IMR-90 (cell line): Measurements from ENCODE around the gene MARK2. TPM values are rescaled to one million over a fixed set of nuclear protein-coding genes. Genes with fewer than 3 reads are reported as not detected.

Experiments
- ATAC-seq: fragments of 200-7000 bp; cut with Tn5 transposase; 2 replicates; pipeline ENCODE4 v1.9.1; 2020; ENCODE audit warnings: low read depth, mild to moderate bottlenecking, moderate library complexity
- BruUV-seq: library from RNA; stranded (reverse); fragments of 400-500 nt; replicated peaks from 2 replicates; lab custom pipeline; 2021; lab: Mats Ljungman, UMichigan
- CTCF ChIA-PET: fragments of 300-600 bp; formaldehyde crosslinking; extraction: SDS; loops from one replicate; lab custom pipeline; 2021; ENCODE audit warnings: antibody characterized with exemption; lab: Yijun Ruan, JAX
- POLR2A ChIA-PET: fragments of 300-600 bp; sonication (Branson Sonifier 250); formaldehyde crosslinking; loops from one replicate; lab custom pipeline; 2022; ENCODE audit warnings: antibody characterized with exemption; ENCODE audit not compliant: unreplicated experiment; lab: Charles Lee
- DNase-seq: peaks from one replicate; pipeline ENCODE4 v3.0.0; 2013
- H2AFZ ChIP-seq: replicated peaks from 2 replicates; pipeline ENCODE3; 2013; ENCODE audit warnings: low read length, mild to moderate bottlenecking; ENCODE audit not compliant: poor library complexity
- H2AK5ac ChIP-seq: 2 replicates; pipeline ENCODE4 v1.6.1; 2013; ENCODE audit warnings: low read depth, low read length, inconsistent platforms
- H2AK9ac ChIP-seq: replicated peaks from 2 replicates; pipeline ENCODE3; 2013; ENCODE audit warnings: mild to moderate bottlenecking, low read depth, low read length, moderate library complexity; ENCODE audit not compliant: poor library complexity
- H2BK120ac ChIP-seq: 2 replicates; pipeline ENCODE4 v1.6.1; 2013; ENCODE audit warnings: low read depth, low read length, inconsistent platforms
- H2BK15ac ChIP-seq: 3 replicates; pipeline ENCODE4 v1.6.1; 2013; ENCODE audit warnings: low read depth, low read length, inconsistent platforms
- H2BK20ac ChIP-seq: 2 replicates; pipeline ENCODE4 v1.6.1; 2013; ENCODE audit warnings: low read depth, mild to moderate bottlenecking, inconsistent platforms, low read length, moderate library complexity
- H2BK5ac ChIP-seq: 2 replicates; pipeline ENCODE4 v1.6.1; 2013; ENCODE audit warnings: mild to moderate bottlenecking, low read depth, low read length, inconsistent platforms; ENCODE audit not compliant: poor library complexity, severe bottlenecking
- H3K14ac ChIP-seq: replicated peaks from 2 replicates; pipeline ENCODE4 v1.6.1; 2013; ENCODE audit warnings: low read depth, low read length, inconsistent platforms
- H3K18ac ChIP-seq: 2 replicates; pipeline ENCODE4 v1.6.1; 2013; ENCODE audit warnings: low read depth, low read length, control low read depth
- H3K23ac ChIP-seq: 2 replicates; pipeline ENCODE4 v1.6.1; 2013; ENCODE audit warnings: low read depth, low read length, inconsistent platforms
- H3K27ac ChIP-seq: 2 replicates; pipeline ENCODE4 v1.5.1; 2013; ENCODE audit warnings: mild to moderate bottlenecking, control low read depth, low read length; ENCODE audit not compliant: insufficient read depth
- H3K27me3 ChIP-seq: 2 replicates; pipeline ENCODE4 v1.6.1; 2013; ENCODE audit warnings: low read length; ENCODE audit not compliant: control insufficient read depth, insufficient read depth
- H3K36me3 ChIP-seq: 2 replicates; pipeline ENCODE4 v1.6.1; 2013; ENCODE audit warnings: low read length, mixed read lengths; ENCODE audit not compliant: control insufficient read depth, insufficient read depth
- H3K4ac ChIP-seq: 2 replicates; pipeline ENCODE4 v1.6.1; 2013; ENCODE audit warnings: low read depth, low read length, inconsistent platforms
- H3K4me1 ChIP-seq: 2 replicates; pipeline ENCODE4 v1.6.1; 2013; ENCODE audit warnings: low read length, mixed read lengths; ENCODE audit not compliant: control insufficient read depth, insufficient read depth
- H3K4me2 ChIP-seq: 2 replicates; pipeline ENCODE4 v1.6.1; 2013; ENCODE audit warnings: low read depth, mild to moderate bottlenecking, control low read depth, low read length, moderate library complexity
- H3K4me3 ChIP-seq: 2 replicates; pipeline ENCODE4 v1.5.1; 2013; ENCODE audit warnings: low read depth, mild to moderate bottlenecking, control low read depth, low read length, moderate library complexity; ENCODE audit not compliant: insufficient read depth
- H3K56ac ChIP-seq: 2 replicates; pipeline ENCODE4 v1.6.1; 2013; ENCODE audit warnings: low read length, inconsistent platforms; ENCODE audit not compliant: insufficient read depth; ENCODE audit errors: extremely low read depth
- H3K79me1 ChIP-seq, 2 experiments: 2 replicates each; pipeline ENCODE4 v1.6.1; 2013; ENCODE audit warnings: low read length in 2 of 2, inconsistent platforms in 1 of 2, low read depth in 1 of 2
- H3K9ac ChIP-seq: 2 replicates; pipeline ENCODE4 v1.6.1; 2013; ENCODE audit warnings: low read depth, low read length, control low read depth
- H3K9me1 ChIP-seq: 2 replicates; pipeline ENCODE4 v1.6.1; 2013; ENCODE audit warnings: low read length, inconsistent platforms; ENCODE audit not compliant: insufficient read depth
- H3K9me3 ChIP-seq: 2 replicates; pipeline ENCODE4 v1.6.1; 2013; ENCODE audit warnings: low read length; ENCODE audit not compliant: control insufficient read depth, insufficient read depth
- H4K20me1 ChIP-seq: 2 replicates; pipeline ENCODE4 v1.6.1; 2013; ENCODE audit warnings: low read length, inconsistent platforms; ENCODE audit not compliant: insufficient read depth
- H4K5ac ChIP-seq: 2 replicates; pipeline ENCODE4 v1.6.1; 2013; ENCODE audit warnings: mild to moderate bottlenecking, low read depth, low read length, control low read depth
- H4K8ac ChIP-seq, 2 experiments: 2 replicates each; pipeline ENCODE4 v1.6.1; 2013; ENCODE audit warnings: low read depth in 2 of 2, low read length in 2 of 2, control low read depth in 1 of 2, inconsistent platforms in 1 of 2
- H4K91ac ChIP-seq: 2 replicates; pipeline ENCODE4 v1.6.1; 2013; ENCODE audit warnings: low read depth, low read length, inconsistent platforms; ENCODE audit not compliant: insufficient read depth
- NFE2L2 ChIP-seq: fragments of 150-350 bp; IDR thresholded peaks from 2 replicates; pipeline ENCODE4 v1.6.1; 2016; ENCODE audit warnings: low read depth, mild to moderate bottlenecking, low read length
- POLR2A ChIP-seq: IDR thresholded peaks from 2 replicates; pipeline ENCODE4 v1.6.1; 2012; ENCODE audit warnings: mild to moderate bottlenecking, low read depth, low read length
- RCOR1 ChIP-seq: IDR thresholded peaks from 2 replicates; pipeline ENCODE4 v1.6.1; 2012; ENCODE audit warnings: mild to moderate bottlenecking, low read length, improper control_type of control experiment; ENCODE audit not compliant: insufficient replicate concordance
- WGBS, 2 experiments: methylation state at CpG; one replicate each; pipeline versions ENCODE4 v1.1.5 to v1.1.7; 2013; ENCODE audit warnings: missing lambda C conversion rate in 2 of 2; ENCODE audit not compliant: insufficient read length in 1 of 2; ENCODE audit errors: extremely low coverage in 2 of 2; 5-methylcytosine and 5-hydroxymethylcytosine counted together
- dilution Hi-C: fragments of 300-500 bp; cut with HindIII; formaldehyde crosslinking; loops from one replicate; pipeline ENCODE4 v1.14.3; 2018; ENCODE audit warnings: low sequenced_read_pairs; ENCODE audit not compliant: unreplicated experiment
- in situ Hi-C: fragments of 300-500 bp; cut with MboI; formaldehyde crosslinking; loops from 3 replicates; pipeline ENCODE4 v1.14.3; 2019; ENCODE audit warnings: low sequenced_read_pairs, inconsistent platforms, mixed read lengths
- intact Hi-C: fragments of 100-400 bp; cut with micrococcal nuclease; formaldehyde crosslinking; loops from 2 replicates; pipeline ENCODE4 v1.10.0; 2022
- polyA plus RNA-seq, 3 experiments: library from polyadenylated mRNA; depleted of rRNA; stranded (reverse); fragments of >200 nt; gene quantifications; 2 replicates each; pipeline ENCODE4 v1.2.3, GENCODE V29; 2012; ENCODE audit warnings: low replicate concordance in 1 of 3
- total RNA-seq: library from RNA; depleted of rRNA; stranded (reverse); fragments of >200 nt; gene quantifications from 2 replicates; pipeline ENCODE4 v1.2.3, GENCODE V29; 2012
- TF ChIP-seq, protein P1 (sequence below): conservative IDR thresholded peaks from 2 replicates; pipeline ENCODE4 v1.5.1; 2012; ENCODE audit warnings: mild to moderate bottlenecking, low read depth, low read length, improper control_type of control experiment

MARK2 gene
- total and polyA plus RNA-seq, 2 of the 4 experiments (the other 2 are of a cell fraction): 6.6 to 17.3 TPM

DNA sequence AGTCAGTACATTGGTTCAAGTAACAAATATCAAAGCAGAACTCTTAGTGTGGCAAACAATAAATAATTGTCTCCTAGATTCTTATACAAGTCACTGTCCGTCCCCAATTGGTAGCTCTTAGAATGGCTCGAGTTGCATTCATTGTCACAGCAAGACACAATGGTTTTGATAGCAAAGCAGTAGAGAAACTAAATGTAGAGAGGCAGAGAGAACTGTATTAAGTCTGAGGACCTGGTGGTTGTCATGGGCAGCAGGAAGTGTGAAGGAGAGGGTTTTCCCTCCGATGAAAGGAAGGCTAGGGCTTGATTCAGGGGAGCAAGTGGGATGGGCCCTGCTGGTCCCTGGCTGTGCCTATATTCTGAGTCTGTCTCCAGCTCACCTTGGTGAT is 41.5 kb downstream of the MARK2 start:
- no CpG with 5 or more reads among the region's 3 CpGs for WGBS, 2 experiments
- Histone ChIP-seq H2BK15ac (no peak overlapping the region), H2BK20ac (no peak overlapping the region), H3K14ac (peak overlapping the region; percentile 70), H2AK5ac (peak overlapping the region; percentile 56; the same call in 1 of the 2 replicates), H2BK5ac (no peak overlapping the region), H2AK9ac (peak overlapping the region; percentile 33), H3K9me1 (peaks cover 31% of the 10 kb centered on the region), H4K5ac (no peak overlapping the region), H3K27ac (no peak overlapping the region), H3K23ac (peak overlapping the region; percentile 48; the same call in 1 of the 2 replicates), H3K79me1 (peaks cover 66 to 91% of the 10 kb centered on the region in 2 experiments), H3K56ac (no peak overlapping the region), H3K4me3 (no peak overlapping the region), H3K4ac (no peak overlapping the region), H2BK120ac (no peak overlapping the region), H4K91ac (no peak overlapping the region), H3K9ac (no peak overlapping the region), H2AFZ (no peak overlapping the region), H4K20me1 (peaks cover 84% of the 10 kb centered on the region), H4K8ac (peak overlapping the region in 1 of 2 experiments; percentile 26; a peak in 1 of 4 replicates), H3K4me1 (peaks cover 17% of the 10 kb centered on the region), H3K27me3 (no peaks in the 10 kb centered on the region), H3K4me2 (peak overlapping the region; percentile 47; the same call in 1 of the 2 replicates), H3K18ac (peak overlapping the region; percentile 10; the same call in 1 of the 2 replicates), H3K36me3 (peaks cover 4% of the 10 kb centered on the region; the same call in 1 of the 2 replicates), H3K9me3 (no peaks in the 10 kb centered on the region)
- dilution Hi-C loops: no loop called here
- no peak for DNase-seq
- no TSS peak for BruUV-seq
- intact Hi-C loops: no loop called here
- in situ Hi-C loops: no loop called here
- ChIA-PET CTCF (no interaction called here), POLR2A (interaction anchor here (0.7 kb wide), 1 partner anchor 391 kb away, joined by 10 read pairs; no protein-coding TSS in a partner anchor)
- ATAC-seq: peak; percentile 30
- TF ChIP-seq NFE2L2 (no peak), RCOR1 (no peak), POLR2A (no peak)
- TF ChIP-seq, protein P1, sequence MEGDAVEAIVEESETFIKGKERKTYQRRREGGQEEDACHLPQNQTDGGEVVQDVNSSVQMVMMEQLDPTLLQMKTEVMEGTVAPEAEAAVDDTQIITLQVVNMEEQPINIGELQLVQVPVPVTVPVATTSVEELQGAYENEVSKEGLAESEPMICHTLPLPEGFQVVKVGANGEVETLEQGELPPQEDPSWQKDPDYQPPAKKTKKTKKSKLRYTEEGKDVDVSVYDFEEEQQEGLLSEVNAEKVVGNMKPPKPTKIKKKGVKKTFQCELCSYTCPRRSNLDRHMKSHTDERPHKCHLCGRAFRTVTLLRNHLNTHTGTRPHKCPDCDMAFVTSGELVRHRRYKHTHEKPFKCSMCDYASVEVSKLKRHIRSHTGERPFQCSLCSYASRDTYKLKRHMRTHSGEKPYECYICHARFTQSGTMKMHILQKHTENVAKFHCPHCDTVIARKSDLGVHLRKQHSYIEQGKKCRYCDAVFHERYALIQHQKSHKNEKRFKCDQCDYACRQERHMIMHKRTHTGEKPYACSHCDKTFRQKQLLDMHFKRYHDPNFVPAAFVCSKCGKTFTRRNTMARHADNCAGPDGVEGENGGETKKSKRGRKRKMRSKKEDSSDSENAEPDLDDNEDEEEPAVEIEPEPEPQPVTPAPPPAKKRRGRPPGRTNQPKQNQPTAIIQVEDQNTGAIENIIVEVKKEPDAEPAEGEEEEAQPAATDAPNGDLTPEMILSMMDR: no peak
